Femur (tissue), 1 donor: ENCODE results near the gene SLC35A2.
A peak's percentile ranks its signal among the peaks of the same experiment; 100 is the strongest.

Experiments used
- DNase-seq: peaks from one replicate; pipeline ENCODE4 v3.0.0-alpha.2; 2017

SLC35A2 gene

DNA sequence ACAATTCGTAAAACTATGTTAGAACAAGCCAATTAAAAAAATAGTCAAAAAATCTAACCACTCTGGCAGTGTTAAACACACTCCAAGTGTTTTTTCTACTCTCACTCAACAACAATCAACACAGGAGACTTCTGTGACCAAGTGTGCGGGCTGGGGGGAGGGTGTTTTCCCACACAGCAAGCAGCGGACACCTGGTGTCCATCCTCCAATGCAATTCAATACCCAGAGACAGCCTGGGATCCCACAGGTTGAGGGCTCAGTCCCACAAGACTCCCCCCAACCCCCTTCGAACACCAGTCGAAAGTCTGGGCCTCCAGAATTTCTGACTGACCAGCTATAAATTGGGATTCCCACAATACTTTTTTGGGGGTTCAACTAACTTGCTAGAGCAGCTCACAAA lies 15.7 kb upstream of the SLC35A2 start:
- DNase-seq = no peak

DNA sequence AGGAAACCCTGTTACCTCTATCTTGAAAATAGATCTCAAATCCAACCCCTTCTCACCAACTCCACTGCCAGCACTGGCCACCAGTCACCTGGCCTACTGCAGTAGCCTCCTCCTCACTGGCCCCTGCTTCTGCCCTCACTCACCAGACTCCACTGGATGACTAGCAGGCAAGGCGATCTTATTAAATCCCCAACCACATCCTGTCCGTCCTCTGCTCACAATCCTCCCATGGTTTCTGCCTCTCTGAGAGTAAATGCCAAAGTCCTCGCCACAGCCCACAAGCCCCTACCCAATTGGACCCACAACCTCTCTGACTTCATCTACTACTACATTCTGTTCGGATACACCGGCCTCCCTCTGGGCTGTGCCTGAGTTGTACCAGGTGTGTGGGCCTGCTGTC lies 12.8 kb upstream of the SLC35A2 start:
- DNase-seq = no peak

DNA sequence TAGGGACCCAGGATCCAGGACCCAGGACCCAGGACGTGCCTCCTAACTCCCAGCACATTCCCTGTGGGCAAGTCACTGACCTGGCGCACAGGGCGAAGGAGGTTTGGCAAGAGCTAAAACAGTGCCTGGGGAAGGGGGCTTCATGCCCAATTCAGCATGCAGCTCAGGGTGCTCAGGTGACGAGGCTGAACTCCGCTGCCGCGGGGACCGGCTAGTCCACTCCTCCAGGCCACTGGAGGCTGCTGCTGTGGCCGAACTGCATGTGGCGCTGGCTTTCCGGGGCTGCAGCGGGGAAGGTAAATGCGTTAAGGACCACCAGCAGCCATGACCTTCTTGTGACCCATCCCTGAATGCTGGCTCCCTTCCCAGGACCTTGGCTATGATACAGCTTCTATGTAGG lies 12.3 kb upstream of the SLC35A2 start:
- no peak for DNase-seq

DNA sequence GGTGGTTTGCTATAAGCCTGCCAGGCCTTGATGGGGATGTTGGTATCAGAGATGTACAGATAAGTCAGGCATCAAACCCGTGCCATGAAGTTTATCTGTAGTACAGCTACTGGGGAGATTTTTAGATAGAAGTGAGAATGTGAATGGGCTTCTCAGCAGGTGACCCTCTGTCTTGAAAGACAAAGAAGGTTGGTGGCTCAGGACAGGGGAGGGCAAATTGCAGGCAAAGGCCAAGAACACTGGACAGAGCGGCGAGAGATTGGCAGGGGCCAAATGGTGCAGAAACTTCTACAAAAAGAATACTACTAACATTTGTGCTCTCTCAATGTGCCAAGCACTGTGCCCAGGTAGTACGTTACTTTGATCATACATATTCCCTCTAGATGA lies 9.3 kb upstream of the SLC35A2 start:
- DNase-seq = no peak

DNA sequence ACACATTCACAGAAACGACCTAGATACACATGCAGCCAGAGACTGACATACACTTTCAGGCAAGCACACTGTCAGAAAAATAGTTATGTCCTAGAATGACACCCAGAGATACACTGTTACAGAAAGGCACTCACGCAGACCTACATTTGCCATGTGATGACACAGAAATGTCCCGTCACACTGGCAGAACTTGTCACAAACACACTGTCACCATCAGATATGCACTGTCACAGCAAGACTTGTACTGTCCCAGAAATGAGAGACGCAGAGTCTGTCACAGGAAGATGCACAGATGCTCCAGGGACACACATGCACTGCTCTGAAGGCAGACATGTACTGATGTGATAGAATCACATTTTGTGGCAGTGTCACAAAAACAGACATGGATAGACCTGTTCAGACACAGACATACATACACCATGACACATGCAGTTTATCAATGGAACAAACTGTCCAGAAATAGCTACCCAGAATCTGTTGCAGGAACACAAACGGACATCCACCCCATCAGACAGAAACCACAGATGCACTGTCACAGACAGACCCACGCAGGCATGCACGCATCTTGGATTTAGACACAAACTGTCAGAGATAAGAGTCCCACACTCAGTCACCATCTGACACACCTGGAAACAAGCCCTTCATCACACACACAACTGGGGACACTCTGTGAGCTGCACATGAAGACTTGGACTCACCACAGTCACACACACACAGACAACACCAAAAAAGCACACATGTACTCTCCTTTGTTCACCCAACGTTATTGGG lies 8.7 kb upstream of the SLC35A2 start:
- no peak for DNase-seq

DNA sequence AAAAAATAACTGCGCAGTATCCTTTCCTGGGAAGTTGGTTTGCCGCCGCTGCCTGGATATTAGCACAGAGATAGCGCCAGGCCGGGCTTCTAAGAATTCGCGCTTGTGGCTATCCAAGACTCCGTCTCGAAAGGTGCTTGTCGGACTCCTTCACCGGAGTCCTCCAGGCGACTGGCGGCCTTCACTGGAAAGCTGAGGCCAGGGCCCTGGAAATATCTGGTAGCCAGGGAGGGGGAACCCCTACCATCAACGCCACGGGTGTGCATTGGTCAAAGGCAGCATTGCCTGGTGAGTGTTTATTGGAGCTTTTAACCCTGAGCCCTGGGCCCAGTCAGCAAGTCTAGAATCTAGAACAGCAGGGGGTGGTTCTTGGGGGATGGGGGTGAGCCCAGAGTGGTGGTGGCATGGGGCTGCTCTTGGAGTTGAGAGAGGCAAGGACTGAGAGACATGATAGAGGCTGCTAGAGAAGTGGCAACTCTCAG lies 8.0 kb upstream of the SLC35A2 start:
- no peak for DNase-seq

DNA sequence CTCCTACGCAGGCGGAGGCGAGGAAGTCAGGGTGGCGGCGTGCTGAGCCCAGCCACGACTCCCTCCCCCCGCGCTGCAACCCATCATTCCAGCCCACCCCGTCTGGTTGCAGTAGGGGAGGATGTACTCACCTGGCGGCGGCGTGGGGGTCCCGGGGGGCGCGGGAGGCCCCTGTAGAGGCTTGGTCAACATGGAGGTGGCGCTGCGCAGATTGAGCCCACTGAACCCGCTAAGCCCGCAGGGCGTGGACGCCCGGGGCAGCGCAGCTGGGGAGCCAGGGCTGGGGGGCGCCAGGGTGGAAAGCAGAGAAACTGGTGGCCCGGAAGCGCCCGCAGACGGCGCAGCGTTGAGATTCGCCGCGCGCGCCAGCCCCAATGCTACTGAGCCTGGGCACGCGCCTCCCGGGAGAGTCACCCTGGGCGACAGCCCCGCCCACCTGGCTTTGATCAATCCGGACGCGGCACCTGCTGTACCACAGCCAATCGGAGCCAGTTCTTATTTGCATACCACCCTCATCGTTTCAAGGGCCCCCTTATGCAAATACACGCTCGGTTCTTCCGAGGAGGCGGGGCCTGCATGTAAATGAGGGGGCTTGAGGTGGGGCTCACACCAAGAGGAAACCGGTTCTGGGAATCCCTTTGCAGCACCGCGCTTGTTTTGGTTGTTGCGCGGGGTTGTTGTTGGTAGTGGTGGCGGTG lies 7.3 kb upstream of the SLC35A2 start, which contains the start of gene PIM2:
PIM2 (minus strand) TSS at position 382 of the 698 bp plus-strand sequence; CDS start at position 192, 190 bp downstream.
- DNase-seq = peak; percentile 89

DNA sequence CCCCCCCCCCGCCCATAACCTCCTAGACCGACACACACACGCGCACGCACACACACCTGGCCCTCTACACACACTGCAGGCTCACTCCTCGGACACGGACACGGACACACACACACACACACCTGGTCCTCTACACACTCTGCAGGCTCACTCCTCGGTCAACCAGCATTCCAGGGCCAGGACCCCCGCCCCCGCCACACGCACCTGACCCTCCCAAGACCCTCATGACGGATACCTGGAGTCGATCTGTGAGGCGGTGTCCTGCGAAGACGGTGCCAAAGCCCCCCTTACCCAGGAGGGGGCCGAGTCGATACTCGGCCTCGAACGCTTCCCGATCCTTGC lies 6.8 kb upstream of the SLC35A2 start:
- DNase-seq = no peak

DNA sequence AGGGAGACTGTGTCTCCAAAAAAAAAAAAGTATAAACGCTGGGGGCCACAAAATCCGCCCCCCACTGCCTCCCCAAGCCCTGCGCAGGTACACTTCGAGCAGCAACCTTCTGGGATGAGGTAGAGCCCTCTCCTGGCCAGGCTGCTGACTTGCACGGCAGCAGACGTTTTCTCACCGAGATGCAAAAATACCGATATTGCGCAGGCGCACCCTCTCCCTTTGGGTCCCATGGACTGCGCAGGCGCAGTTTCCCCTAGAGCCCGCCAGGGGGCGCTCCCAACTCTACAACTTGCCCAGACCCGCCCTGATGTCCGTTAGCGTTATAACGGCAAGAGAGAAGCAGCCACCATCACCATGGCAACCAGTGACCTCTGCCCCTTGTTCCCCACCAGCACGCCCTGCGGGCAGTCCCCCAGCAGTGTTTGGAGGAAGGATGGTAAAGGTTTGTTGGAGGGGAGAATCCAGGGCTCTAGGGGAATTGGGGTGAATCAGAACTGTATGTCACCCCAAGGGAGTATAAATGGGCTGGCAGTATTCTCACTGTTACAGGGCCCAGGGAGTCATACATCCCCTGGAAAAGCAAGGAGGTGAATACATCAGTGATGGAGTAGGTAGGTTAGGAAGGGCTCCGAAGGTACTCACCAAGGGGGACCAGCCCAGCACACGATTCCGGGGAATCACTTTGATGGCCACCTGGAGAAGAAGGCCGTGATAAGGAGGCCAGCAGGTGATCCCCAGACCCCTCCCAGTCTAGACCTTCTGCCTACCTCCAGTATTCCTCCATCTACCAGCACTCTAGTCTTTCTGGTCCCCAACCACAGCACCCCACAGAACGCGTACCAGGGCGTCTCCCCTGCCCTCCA lies 5.9 kb upstream of the SLC35A2 start:
- DNase-seq = peak; percentile 93

DNA sequence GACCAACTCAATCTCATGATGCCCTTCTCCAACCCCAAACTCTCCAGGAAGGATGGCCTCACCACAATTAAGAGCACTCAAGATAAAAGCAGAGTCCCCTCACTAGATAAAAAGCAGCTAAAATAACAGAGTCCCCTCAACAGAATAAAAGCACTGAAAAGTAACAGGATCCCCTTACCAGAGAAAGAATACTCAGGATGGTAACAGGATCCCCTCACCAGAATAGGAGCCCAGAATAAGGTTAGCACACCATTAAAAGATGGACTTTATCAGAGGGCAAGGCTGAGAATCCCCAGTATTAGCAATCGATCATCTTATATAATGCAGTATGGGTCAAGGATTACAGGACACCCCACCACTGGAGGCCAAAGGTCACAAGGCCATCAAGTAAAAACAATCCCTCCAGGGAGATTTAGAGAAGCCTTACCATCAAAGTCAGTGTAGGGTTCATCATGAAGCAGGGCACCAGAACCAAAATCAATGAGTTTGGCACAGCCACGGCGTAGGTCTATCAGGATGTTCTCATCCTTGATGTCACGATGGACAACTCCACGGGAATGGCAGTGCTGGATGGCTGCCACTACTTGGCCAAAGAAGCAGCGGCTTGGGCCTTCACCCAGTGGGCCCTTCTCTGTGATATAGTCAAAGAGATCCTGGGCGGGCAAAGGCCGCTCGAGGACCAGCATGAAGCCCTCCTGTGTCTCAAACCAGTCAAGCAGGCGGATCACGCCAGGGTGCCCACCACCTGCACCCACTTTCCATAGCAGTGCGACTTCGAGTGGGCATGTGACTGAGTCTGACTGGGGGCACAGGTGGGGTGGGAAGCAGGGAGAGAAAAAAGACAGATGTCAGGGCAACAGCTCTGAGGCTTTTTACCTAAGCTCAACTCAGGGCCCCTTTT lies 3.4 kb upstream of the SLC35A2 start:
- no peak for DNase-seq

DNA sequence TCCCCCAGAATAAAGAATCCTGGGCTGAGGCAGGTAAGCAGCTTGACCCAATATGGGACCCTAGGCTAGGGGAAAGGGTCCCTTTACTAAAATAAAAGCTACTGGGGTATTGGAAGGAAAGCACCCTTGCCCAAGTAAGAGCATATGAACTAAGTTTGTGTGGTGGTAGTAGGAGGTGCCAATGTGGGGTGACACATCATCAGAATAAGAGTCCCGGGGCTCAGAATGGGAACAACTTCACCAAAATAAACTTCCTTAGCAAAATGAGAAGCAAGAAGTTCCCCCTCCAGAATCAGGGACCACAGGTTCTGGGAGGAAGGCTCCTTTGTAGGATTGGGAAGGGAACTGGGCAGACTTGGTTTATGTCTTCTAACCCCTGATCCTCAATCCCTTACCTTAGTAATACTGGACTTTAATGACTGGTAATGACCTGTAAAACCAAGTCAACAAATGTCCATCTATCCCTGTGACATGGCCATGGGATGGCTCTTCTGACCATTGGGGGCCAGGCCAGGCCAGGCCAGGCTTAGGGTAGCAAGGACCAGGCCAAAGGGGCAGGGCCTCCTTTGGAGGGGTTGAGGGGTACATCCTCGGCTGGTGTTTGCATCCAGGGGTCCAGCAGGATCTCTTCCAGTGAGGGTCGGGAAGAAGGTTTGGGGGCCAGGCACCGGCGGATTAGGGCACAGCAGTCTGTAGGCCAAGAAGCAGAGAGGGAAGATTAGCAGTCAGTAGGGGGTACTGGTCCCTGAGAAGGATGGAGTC lies 2.3 kb upstream of the SLC35A2 start:
- DNase-seq = no peak

DNA sequence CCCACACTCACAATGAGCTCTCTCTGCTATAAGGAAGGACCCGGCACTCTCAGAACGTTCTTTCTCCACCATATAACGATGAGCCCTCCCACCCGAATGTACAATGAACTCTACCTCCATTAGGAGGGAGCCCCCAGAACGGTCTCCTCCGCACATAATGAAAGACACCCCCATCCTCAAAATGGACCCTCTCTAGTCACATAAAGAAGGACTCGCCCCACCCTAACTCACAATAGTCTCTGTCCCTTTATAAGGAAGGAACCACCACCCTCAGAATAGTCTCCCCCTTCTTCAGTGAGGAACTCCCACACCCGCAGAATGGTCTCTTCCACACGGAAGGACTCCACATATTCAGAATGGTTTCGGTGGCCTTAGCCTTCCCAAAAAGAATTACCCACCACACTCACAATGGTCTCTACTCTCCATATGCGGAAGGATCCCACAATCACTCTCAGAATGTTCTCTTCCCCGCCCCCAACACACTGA lies 477 bp downstream of the SLC35A2 start:
- DNase-seq = no peak

DNA sequence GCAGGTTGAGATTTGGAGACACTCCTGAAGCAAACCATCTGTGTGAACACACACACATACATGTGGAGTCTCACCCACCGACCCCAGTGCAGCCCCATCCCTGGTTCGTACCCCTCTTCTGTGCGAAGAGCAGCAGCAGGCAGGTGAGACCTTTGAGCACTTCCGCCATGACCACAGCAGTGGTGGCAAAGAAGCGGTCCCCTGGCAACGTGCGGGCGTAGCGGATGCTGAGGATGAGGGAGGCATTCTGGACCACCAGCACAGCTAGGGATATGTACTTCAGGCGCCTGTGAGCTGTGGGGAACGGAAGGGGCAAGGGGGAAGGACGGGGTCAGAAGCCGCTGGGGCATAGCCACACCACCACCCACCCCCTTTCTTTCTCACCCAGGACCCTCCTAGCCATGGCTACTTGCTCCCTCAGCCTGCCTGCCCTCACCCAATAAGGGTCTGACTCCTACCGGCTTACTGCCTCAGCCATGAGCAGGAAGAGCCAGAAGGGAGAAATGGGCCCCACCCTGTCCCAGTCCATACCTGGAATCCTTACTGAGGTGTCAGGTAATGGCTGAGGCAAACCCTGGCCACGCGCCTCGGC lies 1.6 kb downstream of the SLC35A2 start:
- DNase-seq = no peak

DNA sequence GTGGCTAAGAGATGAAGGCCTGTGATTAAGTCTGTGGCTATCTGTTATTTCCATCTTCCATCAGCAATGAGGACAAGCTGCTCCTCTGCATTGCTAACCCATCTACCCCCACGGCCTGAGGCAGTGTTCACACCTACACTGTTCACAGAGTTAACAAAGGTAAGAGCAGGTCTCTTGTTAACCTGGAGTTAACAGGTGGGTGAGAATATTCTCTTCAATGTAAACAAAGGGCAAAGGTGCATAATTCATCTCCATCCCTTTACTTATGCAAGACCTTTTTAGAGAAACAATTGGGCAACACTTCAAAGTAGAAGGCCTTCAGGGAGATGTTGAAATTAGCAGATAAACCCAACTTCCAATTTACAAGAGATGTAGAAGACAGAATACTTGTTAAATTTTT lies 2.8 kb downstream of the SLC35A2 start:
- no peak for DNase-seq

DNA sequence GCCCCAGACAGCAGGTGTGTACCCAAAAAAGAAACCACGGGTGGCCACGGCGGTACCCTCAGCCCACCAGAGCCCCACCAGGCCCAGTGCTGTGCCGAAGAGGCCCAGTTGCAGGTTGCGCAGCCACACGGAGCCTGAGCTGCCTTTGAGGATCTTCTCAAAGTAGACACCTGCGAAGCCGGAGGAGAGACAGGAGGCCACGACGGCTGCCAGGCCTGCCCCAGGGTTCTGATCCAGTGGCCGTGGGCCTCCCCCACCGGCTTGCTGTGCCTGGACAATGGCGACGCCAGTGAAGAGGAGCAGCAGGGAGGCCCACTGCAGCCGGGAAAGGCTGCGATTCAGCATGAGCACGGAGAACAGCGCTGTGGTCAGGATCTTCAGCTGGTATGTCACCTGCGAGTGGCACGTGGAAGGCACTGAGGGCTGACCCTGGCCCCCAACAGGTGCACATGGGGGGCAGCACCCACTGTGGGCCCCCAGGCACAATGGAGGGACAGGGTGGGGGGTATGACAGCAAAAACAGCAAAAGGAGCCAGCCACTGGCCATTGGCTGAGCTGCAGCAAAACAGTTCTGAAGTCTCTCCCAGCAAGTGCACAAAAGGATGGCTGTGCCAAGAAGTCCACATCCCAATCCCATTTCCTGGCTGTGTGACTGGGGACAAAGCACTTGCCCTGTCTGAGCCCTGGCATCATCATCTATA lies 6.2 kb downstream of the SLC35A2 start:
- DNase-seq = no peak

DNA sequence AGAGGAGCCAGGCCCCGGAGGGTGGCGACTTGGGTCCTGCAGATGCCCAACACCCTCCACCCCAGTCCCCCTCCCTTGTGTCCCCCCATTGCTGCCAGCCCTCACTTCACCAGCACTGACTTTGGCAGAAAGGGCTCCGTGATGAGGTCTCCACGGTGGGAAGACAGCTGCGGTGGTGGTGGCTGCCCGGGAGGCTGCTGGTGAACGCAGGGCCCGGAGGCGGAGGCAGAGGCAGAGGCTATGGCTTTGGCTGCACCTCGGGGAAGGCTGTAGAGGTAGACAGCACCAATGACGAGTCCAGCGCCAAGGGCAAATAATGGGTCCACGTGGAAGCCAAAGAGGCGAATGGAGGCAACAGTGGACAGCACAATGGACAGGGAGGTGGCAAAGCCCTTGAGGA lies 6.8 kb downstream of the SLC35A2 start:
- no peak for DNase-seq

DNA sequence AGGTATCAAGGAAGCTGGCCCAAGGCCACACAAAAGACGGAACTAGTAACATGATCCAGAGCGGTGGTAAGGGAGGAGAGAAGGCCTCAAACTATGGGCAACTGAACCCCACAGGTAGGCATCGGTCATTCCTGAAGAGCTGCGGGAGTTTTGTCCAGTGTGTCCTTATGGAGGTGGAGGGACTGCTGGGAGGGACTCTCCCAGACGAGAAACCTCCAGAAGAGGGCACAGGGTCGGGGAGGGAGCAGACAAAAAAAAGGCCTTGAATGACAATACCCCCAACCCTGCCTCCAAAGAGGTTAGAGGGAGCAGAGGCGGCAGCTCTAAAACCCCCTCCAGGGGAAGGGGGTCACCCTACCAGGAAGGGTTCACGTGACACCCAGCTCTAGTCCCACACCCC lies 7.3 kb downstream of the SLC35A2 start:
- DNase-seq = no peak

DNA sequence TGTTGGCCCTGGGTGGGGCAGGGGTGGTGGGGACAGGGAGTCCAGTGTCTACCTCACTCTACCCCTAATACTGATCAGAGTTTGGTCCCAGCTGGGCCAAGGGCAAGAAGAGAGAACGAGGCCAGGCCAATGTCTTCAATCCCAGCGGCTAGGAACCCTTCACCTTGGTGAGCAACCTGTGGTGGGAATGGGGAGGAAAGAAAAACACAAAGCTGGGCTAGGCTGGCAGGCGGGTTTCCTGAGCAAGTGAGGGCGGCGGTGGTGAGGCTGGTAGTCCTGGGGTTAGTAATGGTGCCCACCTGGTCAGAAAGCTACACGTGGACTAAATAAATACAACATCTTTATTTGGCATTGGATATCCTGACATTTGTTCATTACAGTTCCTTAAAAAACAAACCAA lies 8.2 kb downstream of the SLC35A2 start:
- DNase-seq = no peak

DNA sequence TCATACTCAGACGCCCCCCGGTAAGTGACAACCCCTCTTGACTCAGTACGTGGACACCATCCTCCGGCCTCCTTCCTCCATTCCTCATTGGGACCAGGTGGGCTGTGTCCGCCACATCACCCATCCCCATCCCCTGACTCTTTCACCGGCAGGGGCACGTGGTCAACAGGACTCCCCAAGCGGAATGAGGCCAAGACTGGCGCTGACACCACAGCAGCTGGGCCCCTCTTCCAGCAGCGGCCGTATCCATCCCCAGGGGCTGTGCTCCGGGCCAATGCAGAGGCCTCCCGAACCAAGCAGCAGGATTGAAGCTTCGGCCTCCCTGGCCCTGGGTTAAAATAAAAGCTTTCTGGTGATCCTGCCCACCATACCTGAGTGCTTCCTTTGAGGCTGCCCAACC lies 8.7 kb downstream of the SLC35A2 start:
- DNase-seq = no peak

DNA sequence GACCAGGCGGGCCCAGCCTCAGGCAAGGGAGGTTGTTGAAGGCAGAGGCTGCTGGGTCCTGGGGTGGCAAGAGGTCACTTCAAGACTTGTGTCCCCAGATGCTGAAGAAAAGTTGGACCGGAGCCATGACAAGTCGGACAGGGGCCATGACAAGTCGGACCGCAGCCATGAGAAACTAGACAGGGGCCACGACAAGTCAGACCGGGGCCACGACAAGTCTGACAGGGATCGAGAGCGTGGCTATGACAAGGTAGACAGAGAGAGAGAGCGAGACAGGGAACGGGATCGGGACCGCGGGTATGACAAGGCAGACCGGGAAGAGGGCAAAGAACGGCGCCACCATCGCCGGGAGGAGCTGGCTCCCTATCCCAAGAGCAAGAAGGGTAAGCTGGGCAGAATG lies 9.3 kb downstream of the SLC35A2 start:
- no peak for DNase-seq
